ENCODE results near the gene EPS15.

GRCh38 chr1:51519865-51520699 lies 1.0 kb upstream of the EPS15 start:
- TF ChIP-seq GATA1 (IDR thresholded peaks at IDR 0.05; ENCODE audit: low read depth, low read length) (peak; percentile 40), POLR2A (IDR thresholded peaks at IDR 0.05; ENCODE audit: low read length) (peak; percentile 97)
